K562 (cell line): ENCODE results near the gene CLP1. TPM values are rescaled to one million over a fixed set of nuclear protein-coding genes. Genes with fewer than 3 reads are reported as not detected.

ENCODE experiments used
- ARHGAP35 ChIP-seq: fragments of 450-650 bp; IDR thresholded peaks from 2 replicates; pipeline ENCODE4 v1.6.1; 2018; ENCODE audit not compliant: partially characterized antibody
- BRCA1 ChIP-seq, 2 experiments: fragments of 450-650 bp in 1 of 2; sonication (generic) in 1 of 2; formaldehyde crosslinking in 1 of 2; IDR thresholded peaks; 2 replicates each; pipeline versions ENCODE4 v1.5.0 to v1.6.1; 2017 to 2020; ENCODE audit warnings: mild to moderate bottlenecking in 1 of 2, missing genetic modification reagents in 1 of 2
- E2F5 ChIP-seq: sonication (generic); formaldehyde crosslinking; IDR thresholded peaks from 2 replicates; pipeline ENCODE4 v1.8.0; 2022; ENCODE audit warnings: mild to moderate bottlenecking, missing genetic modification reagents
- FOXJ3 ChIP-seq: sonication (generic); formaldehyde crosslinking; IDR thresholded peaks from 2 replicates; pipeline ENCODE4 v1.4.0; 2020; ENCODE audit warnings: mild to moderate bottlenecking, missing genetic modification reagents
- HIVEP1 ChIP-seq: fragments of 250-450 bp; sonication (Bioruptor Pico); IDR thresholded peaks from 2 replicates; pipeline ENCODE4 v1.4.0; 2020; ENCODE audit warnings: mild to moderate bottlenecking
- HMBOX1 ChIP-seq: sonication (generic); IDR thresholded peaks from 2 replicates; pipeline ENCODE4 v1.6.1; 2016
- LCOR ChIP-seq: sonication (generic); formaldehyde crosslinking; IDR thresholded peaks from 2 replicates; pipeline ENCODE4 v1.8.0; 2022; ENCODE audit warnings: mild to moderate bottlenecking, missing genetic modification reagents
- NFE2L1 ChIP-seq: fragments of 450-650 bp; IDR thresholded peaks from 2 replicates; pipeline ENCODE4 v1.6.1; 2016; ENCODE audit warnings: missing genetic modification characterization, low read depth, mild to moderate bottlenecking, missing compliant biosample characterization, moderate library complexity, borderline replicate concordance
- NFRKB ChIP-seq: fragments of 450-650 bp; IDR thresholded peaks from 2 replicates; pipeline ENCODE4 v1.6.1; 2016; ENCODE audit warnings: low read depth
- NR2C2 ChIP-seq, 2 experiments: fragments of 200-800 bp in 1 of 2; sonication (Bioruptor generic) in 1 of 2; sonication (generic) in 1 of 2; formaldehyde crosslinking in 1 of 2; IDR thresholded peaks; 2 replicates each; pipeline versions ENCODE4 v1.6.1 to v1.8.0; 2016 to 2022; ENCODE audit warnings: mild to moderate bottlenecking in 1 of 2, missing compliant biosample characterization in 1 of 2, missing genetic modification characterization in 1 of 2, missing genetic modification reagents in 1 of 2
- POLR2H ChIP-seq: IDR thresholded peaks from 2 replicates; pipeline ENCODE4 v1.6.1; 2016; ENCODE audit warnings: missing genetic modification characterization, low read depth, mild to moderate bottlenecking, control low read depth, missing compliant biosample characterization, moderate library complexity
- RBM34 ChIP-seq: fragments of 200-400 bp; formaldehyde crosslinking; IDR thresholded peaks from 2 replicates; pipeline ENCODE4 v1.6.1; 2018; ENCODE audit warnings: low read length, borderline replicate concordance; ENCODE audit not compliant: insufficient read depth
- SNRNP70 ChIP-seq: fragments of 200-400 bp; formaldehyde crosslinking; optimal IDR thresholded peaks from 2 replicates; pipeline ENCODE3; 2017; ENCODE audit warnings: low read depth, low read length
- SOX6 ChIP-seq: fragments of 450-650 bp; IDR thresholded peaks from 2 replicates; pipeline ENCODE4 v1.6.1; 2014; ENCODE audit warnings: mild to moderate bottlenecking
- SRF ChIP-seq, 2 experiments: fragments of 250-450, 450-650 bp in 1 of 2; sonication (Bioruptor Pico) in 1 of 2; sonication (generic) in 1 of 2; formaldehyde crosslinking; IDR thresholded peaks; 2 replicates each; pipeline versions ENCODE4 v1.5.0 to v1.5.1; 2020 to 2022; ENCODE audit warnings: mild to moderate bottlenecking in 1 of 2, missing genetic modification reagents in 1 of 2
- YY1 ChIP-seq, 3 experiments: IDR thresholded peaks; 2 replicates each; pipeline ENCODE4 v1.6.1; 2011; ENCODE audit warnings: low read length in 2 of 3, mild to moderate bottlenecking in 2 of 3, moderate library complexity in 2 of 3, borderline replicate concordance in 1 of 3, control low read depth in 1 of 3, low read depth in 1 of 3; ENCODE audit not compliant: insufficient read depth in 3 of 3, insufficient replicate concordance in 2 of 3, control insufficient read depth in 1 of 3, insufficient read length in 1 of 3; ENCODE audit errors: extremely low read depth in 1 of 3
- ZFP36 ChIP-seq: fragments of 150-350 bp; IDR thresholded peaks from 2 replicates; pipeline ENCODE4 v1.6.1; 2018; ENCODE audit warnings: low read length, low read depth; ENCODE audit not compliant: partially characterized antibody
- ZNF280A ChIP-seq: fragments of 450-650 bp; IDR thresholded peaks from 2 replicates; pipeline ENCODE4 v1.6.1; 2018; ENCODE audit warnings: mild to moderate bottlenecking, low read depth; ENCODE audit not compliant: partially characterized antibody
- ZNF395 ChIP-seq: fragments of 200-800 bp; sonication (Bioruptor generic); IDR thresholded peaks from 2 replicates; pipeline ENCODE4 v1.6.1; 2017; ENCODE audit warnings: missing genetic modification characterization, missing compliant biosample characterization
- ZNF589 ChIP-seq: fragments of 200-800 bp; sonication (Bioruptor generic); IDR thresholded peaks from 2 replicates; pipeline ENCODE4 v1.6.1; 2016; ENCODE audit warnings: low read depth, missing genetic modification characterization, missing compliant biosample characterization
- polyA plus RNA-seq, 8 experiments: library from polyadenylated mRNA; depleted of rRNA in 4 of 8; stranded (reverse) in 5 of 8; unstranded in 3 of 8; fragments of >200 nt; fragmentation: Nextera tagmentation in 2 of 8; fragmentation: Illumina TruSeq in 1 of 8; extraction: Ambion mirVana in 2 of 8; extraction: Trizol in 1 of 8; gene quantifications; 2 replicates each; pipeline versions ENCODE4 v1.2.1 to v1.2.3, GENCODE V29; 2011 to 2014; ENCODE audit warnings: inconsistent platforms in 1 of 8, missing spikeins in 1 of 8
- total RNA-seq, 7 experiments: library from RNA; depleted of rRNA in 6 of 7; stranded (reverse); fragments of >200 nt in 6 of 7; fragmentation: Illumina TruSeq in 2 of 7; extraction: Trizol in 2 of 7; gene quantifications; 2 replicates each; pipeline versions ENCODE4 v1.2.1 to v1.2.3, GENCODE V29; 2011 to 2021; ENCODE audit warnings: low replicate concordance in 1 of 7

CLP1 gene
- total and polyA plus RNA-seq, 9 of the 15 experiments (the other 6 are each of a cell fraction or from before 2014, with no cell fraction given), result 19.1 to 46.2 (median 27.8) TPM

- peak in 1 of 2 experiments; percentile 73; a peak in 2 of 4 replicates for TF ChIP-seq SRF (CRISPR knock-in tag; IDR thresholded peaks at IDR 0.05)
- no peak for TF ChIP-seq BRCA1 (IDR thresholded peaks at IDR 0.05)
- no peak for TF ChIP-seq BRCA1 (CRISPR knock-in tag; IDR thresholded peaks at IDR 0.05)
- TF ChIP-seq NFRKB, result no peak
- no peak for TF ChIP-seq RBM34
- TF ChIP-seq NFE2L1 (tag), result no peak
- peak; percentile 80; the same call in 1 of the 2 replicates for TF ChIP-seq ZNF589 (CRISPR knock-in tag)
- no peak for TF ChIP-seq HMBOX1
- peak; percentile 69 for TF ChIP-seq NR2C2 (CRISPR knock-in tag; IDR thresholded peaks at IDR 0.05)
- peak; percentile 90 for TF ChIP-seq NR2C2 (tag; IDR thresholded peaks at IDR 0.05)
- peak; percentile 52 for TF ChIP-seq POLR2H (tag)
- no peak for TF ChIP-seq ZNF280A
- TF ChIP-seq ARHGAP35, result peak; percentile 65
- no peak for TF ChIP-seq SNRNP70
- no peak for TF ChIP-seq FOXJ3
- no peak for TF ChIP-seq E2F5
- TF ChIP-seq HIVEP1, result 0 out of 2 replicates have a peak, but pooled peaks have one; percentile 27
- TF ChIP-seq YY1 (IDR thresholded peaks at IDR 0.05; ENCODE audit: borderline replicate concordance in 1 of 3, control insufficient read depth in 1 of 3, extremely low read depth in 1 of 3, insufficient read depth in 3 of 3, insufficient read length in 1 of 3, insufficient replicate concordance in 2 of 3, low read depth in 1 of 3, low read length in 2 of 3), result peak in 1 of 3 experiments; percentile 54
- TF ChIP-seq ZNF395, result no peak
- TF ChIP-seq SOX6, result peak; percentile 92
- peak; percentile 5 for TF ChIP-seq ZFP36
- 0 out of 2 replicates have a peak, but pooled peaks have one; percentile 51 for TF ChIP-seq LCOR (CRISPR knock-in tag)
Observed at GRCh38 chr11:57657194-57658022, at the start of gene CLP1 (continued).
